IPS-18a (cell line): ENCODE results near the gene CDK10.
A peak's percentile ranks its signal among the peaks of the same experiment; 100 is the strongest.

ENCODE experiments used
- H3K27ac ChIP-seq: one replicate; pipeline ENCODE4 v1.5.1; 2013; ENCODE audit warnings: low read length
- H3K27me3 ChIP-seq: one replicate; pipeline ENCODE4 v1.6.1; 2013; ENCODE audit warnings: mild to moderate bottlenecking, low read length; ENCODE audit not compliant: control insufficient read depth, insufficient read depth
- H3K36me3 ChIP-seq: one replicate; pipeline ENCODE4 v1.6.1; 2013; ENCODE audit warnings: low read depth, low read length; ENCODE audit not compliant: control insufficient read depth
- H3K4me1 ChIP-seq: one replicate; pipeline ENCODE4 v1.6.1; 2013; ENCODE audit warnings: low read depth, low read length; ENCODE audit not compliant: control insufficient read depth
- H3K4me3 ChIP-seq: one replicate; pipeline ENCODE4 v1.5.1; 2013; ENCODE audit warnings: low read length
- H3K9ac ChIP-seq: one replicate; pipeline ENCODE4 v1.6.1; 2013; ENCODE audit warnings: mild to moderate bottlenecking, low read length, moderate library complexity
- H3K9me3 ChIP-seq: one replicate; pipeline ENCODE4 v1.6.1; 2013; ENCODE audit warnings: low read depth, low read length; ENCODE audit not compliant: control insufficient read depth

CDK10 gene

GRCh38 chr16:89709166-89709565 is 22.7 kb downstream of the CDK10 start:
- H3K27ac ChIP-seq = no peak overlapping the region
- no peak overlapping the region for H3K4me3 ChIP-seq
- no peak overlapping the region for H3K9ac ChIP-seq
- H3K27me3 ChIP-seq = peaks cover under 1% of the 10 kb centered on the region
- no peaks in the 10 kb centered on the region for H3K36me3 ChIP-seq
- no peaks in the 10 kb centered on the region for H3K9me3 ChIP-seq
- peaks cover 3% of the 10 kb centered on the region for H3K4me1 ChIP-seq

- no peaks in the 10 kb centered on the region for H3K9me3 ChIP-seq
- H3K4me1 ChIP-seq = peaks cover 3% of the 10 kb centered on the region
- no peak overlapping the region for H3K4me3 ChIP-seq
- H3K27me3 ChIP-seq = peaks cover 4% of the 10 kb centered on the region
- H3K36me3 ChIP-seq = no peaks in the 10 kb centered on the region
- no peak overlapping the region for H3K27ac ChIP-seq
- no peak overlapping the region for H3K9ac ChIP-seq
Measured at GRCh38 chr16:89709716-89710432, 23.4 kb downstream of the CDK10 start.

GRCh38 chr16:89710709-89711564 is 24.4 kb downstream of the CDK10 start:
- H3K4me1 ChIP-seq = peaks cover 3% of the 10 kb centered on the region
- H3K36me3 ChIP-seq = no peaks in the 10 kb centered on the region

GRCh38 chr16:89711601-89712273 is 25.2 kb downstream of the CDK10 start:
- peaks cover 4% of the 10 kb centered on the region for H3K27me3 ChIP-seq
- H3K27ac ChIP-seq = no peak overlapping the region
- peak overlapping the region; percentile 64 for H3K4me3 ChIP-seq
- no peaks in the 10 kb centered on the region for H3K9me3 ChIP-seq
- no peaks in the 10 kb centered on the region for H3K4me1 ChIP-seq
- H3K36me3 ChIP-seq = no peaks in the 10 kb centered on the region
- H3K9ac ChIP-seq = peak overlapping the region; percentile 79

More at GRCh38 chr16:89710709-89711564, 24.4 kb downstream of the CDK10 start:
- Histone ChIP-seq H3K4me3 (no peak overlapping the region), H3K27ac (no peak overlapping the region), H3K27me3 (peaks cover 4% of the 10 kb centered on the region), H3K9me3 (no peaks in the 10 kb centered on the region), H3K9ac (no peak overlapping the region)

GRCh38 chr16:89712274-89712781 is 25.8 kb downstream of the CDK10 start:
- peak overlapping the region; percentile 79 for H3K9ac ChIP-seq
- no peaks in the 10 kb centered on the region for H3K4me1 ChIP-seq
- H3K4me3 ChIP-seq = peak overlapping the region; percentile 64
- no peaks in the 10 kb centered on the region for H3K9me3 ChIP-seq
- H3K27me3 ChIP-seq = peaks cover 4% of the 10 kb centered on the region
- no peaks in the 10 kb centered on the region for H3K36me3 ChIP-seq
- H3K27ac ChIP-seq = no peak overlapping the region

- Histone ChIP-seq H3K27me3 (peaks cover 29% of the 10 kb centered on the region), H3K9ac (no peak overlapping the region), H3K27ac (no peak overlapping the region), H3K36me3 (no peaks in the 10 kb centered on the region), H3K4me1 (no peaks in the 10 kb centered on the region), H3K9me3 (no peaks in the 10 kb centered on the region), H3K4me3 (no peak overlapping the region)
Measured at GRCh38 chr16:89716493-89716892, 30.0 kb downstream of the CDK10 start.

GRCh38 chr16:89716916-89717687 is 30.6 kb downstream of the CDK10 start:
- H3K9ac ChIP-seq = no peak overlapping the region
- H3K4me1 ChIP-seq = no peaks in the 10 kb centered on the region
- H3K27me3 ChIP-seq = peaks cover 32% of the 10 kb centered on the region
- H3K9me3 ChIP-seq = no peaks in the 10 kb centered on the region
- H3K4me3 ChIP-seq = no peak overlapping the region
- H3K27ac ChIP-seq = no peak overlapping the region
- H3K36me3 ChIP-seq = no peaks in the 10 kb centered on the region

GRCh38 chr16:89717688-89718505 is 31.4 kb downstream of the CDK10 start:
- Histone ChIP-seq H3K27ac (no peak overlapping the region), H3K4me1 (no peaks in the 10 kb centered on the region), H3K27me3 (peaks cover 40% of the 10 kb centered on the region), H3K4me3 (no peak overlapping the region), H3K9ac (no peak overlapping the region), H3K9me3 (no peaks in the 10 kb centered on the region), H3K36me3 (no peaks in the 10 kb centered on the region)

GRCh38 chr16:89720551-89720812 is 34.0 kb downstream of the CDK10 start:
- Histone ChIP-seq H3K9ac (peak overlapping the region; percentile 50), H3K27ac (no peak overlapping the region), H3K36me3 (peaks cover 5% of the 10 kb centered on the region), H3K9me3 (no peaks in the 10 kb centered on the region), H3K4me3 (peak overlapping the region; percentile 66), H3K27me3 (peaks cover 45% of the 10 kb centered on the region), H3K4me1 (no peaks in the 10 kb centered on the region)

GRCh38 chr16:89720813-89721545 is 34.5 kb downstream of the CDK10 start, which contains the start of the genes VPS9D1 and ZNF276:
TSS of gene VPS9D1 (minus strand) at chr16:89720898. CDS start at chr16:89720861, 37 bp downstream.
TSS of gene ZNF276 (plus strand) at chr16:89721537. CDS start at chr16:89721641, 104 bp downstream.
- H3K9ac ChIP-seq = peak within 1 kb of the TSS; percentile 50
- peaks cover 5% of the 10 kb centered on the region for H3K36me3 ChIP-seq
- no peak within 1 kb of the TSS for H3K27ac ChIP-seq
- peak within 1 kb of the TSS; percentile 66 for H3K4me3 ChIP-seq
- no peaks in the 10 kb centered on the region for H3K4me1 ChIP-seq
- H3K27me3 ChIP-seq = peaks cover 45% of the 10 kb centered on the region
- no peaks in the 10 kb centered on the region for H3K9me3 ChIP-seq
